OCI-LY1 (cell line): Measurements from ENCODE around the gene RPA1.

Experiments
- H2AFZ ChIP-seq: fragments of 200-600 bp; sonication (generic), shearing (Covaris generic); 2 replicates; pipeline ENCODE4 v1.6.0; 2014; ENCODE audit warnings: antibody characterized with exemption, mild to moderate bottlenecking, low read length
- H3F3A ChIP-seq: fragments of 200-600 bp; sonication (generic), shearing (Covaris generic); 2 replicates; pipeline ENCODE4 v1.6.0; 2014; ENCODE audit warnings: mild to moderate bottlenecking, antibody characterized with exemption, low read length, moderate library complexity; ENCODE audit not compliant: insufficient read depth
- H3K27ac ChIP-seq: fragments of 200-600 bp; sonication (generic); 2 replicates; pipeline ENCODE4 v1.5.1; 2014; ENCODE audit warnings: low read length, mixed run types, mild to moderate bottlenecking, low read depth; ENCODE audit not compliant: poor library complexity, severe bottlenecking
- H3K27me3 ChIP-seq: fragments of 200-600 bp; sonication (generic); 2 replicates; pipeline ENCODE4 v1.6.0; 2014; ENCODE audit warnings: antibody characterized with exemption, mild to moderate bottlenecking, low read length, moderate library complexity; ENCODE audit not compliant: insufficient read depth
- H3K36me3 ChIP-seq: fragments of 200-600 bp; sonication (generic); 2 replicates; pipeline ENCODE4 v1.6.1; 2014; ENCODE audit warnings: mild to moderate bottlenecking, antibody characterized with exemption, low read length, moderate library complexity, mixed read lengths; ENCODE audit not compliant: insufficient read depth
- H3K4me1 ChIP-seq: fragments of 200-600 bp; sonication (generic); 2 replicates; pipeline ENCODE4 v1.5.1; 2014; ENCODE audit warnings: mild to moderate bottlenecking, low read length, moderate library complexity; ENCODE audit not compliant: insufficient read depth, severe bottlenecking
- H3K4me2 ChIP-seq: fragments of 200-600 bp; sonication (generic), shearing (Covaris generic); 2 replicates; pipeline ENCODE4 v1.6.1; 2014; ENCODE audit warnings: low read length
- H3K4me3 ChIP-seq: fragments of 200-600 bp; sonication (generic); 2 replicates; pipeline ENCODE4 v1.5.1; 2014; ENCODE audit warnings: low read length, low read depth, mild to moderate bottlenecking, mixed read lengths; ENCODE audit not compliant: poor library complexity, severe bottlenecking
- H3K79me2 ChIP-seq: fragments of 200-600 bp; shearing (Covaris generic); 2 replicates; pipeline ENCODE4 v1.6.1; 2016; ENCODE audit warnings: mixed run types, low read length, mixed read lengths; ENCODE audit not compliant: insufficient read depth
- H3K9ac ChIP-seq: fragments of 200-600 bp; sonication (generic), shearing (Covaris generic); 2 replicates; pipeline ENCODE4 v1.6.1; 2014; ENCODE audit warnings: mild to moderate bottlenecking, low read length, mixed read lengths
- H3K9me2 ChIP-seq: fragments of 200-600 bp; sonication (generic), shearing (Covaris generic); 2 replicates; pipeline ENCODE4 v1.6.1; 2014; ENCODE audit warnings: low read depth, mild to moderate bottlenecking, low read length, mixed read lengths
- H3K9me3 ChIP-seq: fragments of 200-600 bp; shearing (Covaris generic); 2 replicates; pipeline ENCODE4 v1.6.1; 2014; ENCODE audit warnings: low read length, mixed read lengths
- H4K20me1 ChIP-seq: fragments of 200-600 bp; sonication (generic), shearing (Covaris generic); 2 replicates; pipeline ENCODE4 v1.6.0; 2016; ENCODE audit warnings: mild to moderate bottlenecking, low read length; ENCODE audit not compliant: insufficient read depth
- EZH2 ChIP-seq: fragments of 200-600 bp; sonication (generic), shearing (Covaris generic); IDR thresholded peaks from 2 replicates; pipeline ENCODE4 v1.8.0; 2017; ENCODE audit warnings: borderline replicate concordance, mixed run types, mild to moderate bottlenecking, antibody characterized with exemption, low read length, moderate library complexity, mixed read lengths
- TF ChIP-seq, protein P1 (sequence below): fragments of 200-600 bp; sonication (generic), shearing (Covaris generic); IDR thresholded peaks from 2 replicates; pipeline ENCODE4 v1.5.1; 2017; ENCODE audit warnings: mild to moderate bottlenecking, antibody characterized with exemption, low read length, moderate library complexity, mixed read lengths

Gene RPA1

GRCh38 chr17:1918346-1919162, 88.7 kb downstream of the RPA1 start:
- no peaks in the 10 kb centered on the region for H3K9me3 ChIP-seq
- peaks cover 8% of the 10 kb centered on the region; the same call in 1 of the 2 replicates for H3K27me3 ChIP-seq
- H3K4me2 ChIP-seq: no peak overlapping the region
- H3K79me2 ChIP-seq: no peaks in the 10 kb centered on the region
- H3K4me1 ChIP-seq: peaks cover 9% of the 10 kb centered on the region
- no peaks in the 10 kb centered on the region for H3K9me2 ChIP-seq
- H3F3A ChIP-seq: no peaks in the 10 kb centered on the region
- no peak for TF ChIP-seq EZH2
- TF ChIP-seq, protein P1, sequence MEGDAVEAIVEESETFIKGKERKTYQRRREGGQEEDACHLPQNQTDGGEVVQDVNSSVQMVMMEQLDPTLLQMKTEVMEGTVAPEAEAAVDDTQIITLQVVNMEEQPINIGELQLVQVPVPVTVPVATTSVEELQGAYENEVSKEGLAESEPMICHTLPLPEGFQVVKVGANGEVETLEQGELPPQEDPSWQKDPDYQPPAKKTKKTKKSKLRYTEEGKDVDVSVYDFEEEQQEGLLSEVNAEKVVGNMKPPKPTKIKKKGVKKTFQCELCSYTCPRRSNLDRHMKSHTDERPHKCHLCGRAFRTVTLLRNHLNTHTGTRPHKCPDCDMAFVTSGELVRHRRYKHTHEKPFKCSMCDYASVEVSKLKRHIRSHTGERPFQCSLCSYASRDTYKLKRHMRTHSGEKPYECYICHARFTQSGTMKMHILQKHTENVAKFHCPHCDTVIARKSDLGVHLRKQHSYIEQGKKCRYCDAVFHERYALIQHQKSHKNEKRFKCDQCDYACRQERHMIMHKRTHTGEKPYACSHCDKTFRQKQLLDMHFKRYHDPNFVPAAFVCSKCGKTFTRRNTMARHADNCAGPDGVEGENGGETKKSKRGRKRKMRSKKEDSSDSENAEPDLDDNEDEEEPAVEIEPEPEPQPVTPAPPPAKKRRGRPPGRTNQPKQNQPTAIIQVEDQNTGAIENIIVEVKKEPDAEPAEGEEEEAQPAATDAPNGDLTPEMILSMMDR: no peak
- H3K9ac ChIP-seq: no peak overlapping the region
- H3K27ac ChIP-seq: no peak overlapping the region
- H4K20me1 ChIP-seq: no peaks in the 10 kb centered on the region
- no peaks in the 10 kb centered on the region for H3K36me3 ChIP-seq
- H3K4me3 ChIP-seq: no peak overlapping the region
- H2AFZ ChIP-seq: no peak overlapping the region

DNA sequence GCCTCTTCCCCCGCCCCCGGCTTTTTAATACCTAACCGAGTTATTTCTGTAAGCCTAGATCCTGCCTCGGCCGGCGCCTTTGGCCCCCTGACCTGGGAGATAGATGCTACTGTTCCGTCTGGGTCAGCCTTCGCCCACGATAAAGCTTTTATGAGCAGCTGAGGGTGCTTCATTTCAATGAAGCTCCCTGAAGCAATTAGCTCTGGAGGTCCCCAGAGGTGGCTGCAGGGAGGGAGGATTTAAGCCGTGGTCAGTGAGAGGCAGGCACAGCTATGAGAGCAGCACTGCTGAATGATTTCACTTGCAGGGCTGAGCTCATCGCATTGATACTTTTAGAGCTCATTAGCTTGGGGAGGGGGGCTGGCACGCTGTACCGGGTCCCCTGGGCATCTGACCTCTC, 89.4 kb downstream of the RPA1 start:
- H3K27ac ChIP-seq: no peak overlapping the region
- H2AFZ ChIP-seq: no peak overlapping the region
- H4K20me1 ChIP-seq: no peaks in the 10 kb centered on the region
- no peak overlapping the region for H3K9ac ChIP-seq
- H3F3A ChIP-seq: no peaks in the 10 kb centered on the region
- H3K27me3 ChIP-seq: peaks cover 8% of the 10 kb centered on the region; the same call in 1 of the 2 replicates
- no peaks in the 10 kb centered on the region for H3K36me3 ChIP-seq
- no peaks in the 10 kb centered on the region for H3K9me2 ChIP-seq
- H3K4me1 ChIP-seq: peaks cover 9% of the 10 kb centered on the region
- no peaks in the 10 kb centered on the region for H3K9me3 ChIP-seq
- no peak overlapping the region for H3K4me2 ChIP-seq
- H3K4me3 ChIP-seq: no peak overlapping the region
- H3K79me2 ChIP-seq: no peaks in the 10 kb centered on the region
- TF ChIP-seq, protein P1: no peak
- TF ChIP-seq EZH2: no peak

DNA sequence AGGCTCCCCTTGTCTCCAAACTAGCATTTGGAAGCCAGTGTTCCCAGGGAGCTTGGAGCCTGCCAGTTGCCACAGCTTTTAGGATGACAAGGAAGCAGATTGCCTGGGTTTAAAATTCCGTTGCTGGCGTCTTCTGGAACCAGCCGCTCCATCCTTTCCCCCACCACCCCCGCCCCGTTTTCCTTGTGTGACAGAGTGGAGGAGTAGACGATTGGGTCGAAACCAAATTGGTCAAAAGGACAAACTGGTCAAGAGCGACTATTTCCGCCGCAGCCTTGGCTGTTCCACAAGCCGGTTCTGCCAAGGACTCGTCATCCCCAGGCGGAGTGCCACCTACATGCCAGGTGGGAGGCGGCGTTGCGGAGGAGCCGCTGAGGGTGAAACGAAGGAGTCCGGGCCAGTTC, 91.1 kb downstream of the RPA1 start:
- no peaks in the 10 kb centered on the region for H3K79me2 ChIP-seq
- H3K4me2 ChIP-seq: no peak overlapping the region
- H3K9me2 ChIP-seq: no peaks in the 10 kb centered on the region
- no peaks in the 10 kb centered on the region for H3K9me3 ChIP-seq
- H3K4me3 ChIP-seq: no peak overlapping the region
- no peaks in the 10 kb centered on the region for H4K20me1 ChIP-seq
- H3F3A ChIP-seq: no peaks in the 10 kb centered on the region
- peaks cover 3% of the 10 kb centered on the region for H3K4me1 ChIP-seq
- no peak overlapping the region for H2AFZ ChIP-seq
- peaks cover 4% of the 10 kb centered on the region; the same call in 1 of the 2 replicates for H3K27me3 ChIP-seq
- H3K27ac ChIP-seq: no peak overlapping the region
- no peak for TF ChIP-seq EZH2
- TF ChIP-seq, protein P1: no peak
- H3K9ac ChIP-seq: no peak overlapping the region
- H3K36me3 ChIP-seq: no peaks in the 10 kb centered on the region
